ENCODE measurements around the gene RAET1G.
"Not testable (repeated sequence)": the region's sequence is repeated elsewhere in the genome, so short reads cannot be mapped to it uniquely, and the experiment has no call there.

DNA sequence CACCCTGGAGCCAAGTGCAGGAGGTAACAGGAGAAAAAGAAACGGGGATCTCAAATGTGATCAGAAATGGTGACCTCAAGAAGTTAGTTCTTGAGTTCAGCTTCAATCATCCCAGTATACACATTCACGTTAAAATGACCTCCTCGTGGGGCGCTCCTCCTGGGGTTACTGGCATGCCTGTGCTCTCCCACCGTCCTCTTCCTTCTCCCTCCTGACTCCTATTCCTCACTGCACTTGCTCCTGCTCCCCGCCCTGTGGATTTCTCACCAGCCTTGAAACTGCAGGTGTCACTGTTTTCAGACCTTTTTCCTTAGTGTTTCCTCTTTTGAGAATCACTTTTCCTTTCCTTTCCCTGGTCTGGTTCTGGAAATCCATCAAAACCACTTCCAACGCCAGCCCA is 23.7 kb upstream of the RAET1G start:
- TF ChIP-seq NRF1 (IDR thresholded peaks at IDR 0.05; ENCODE audit: low read depth, low read length); POLR2AphosphoS5 (IDR thresholded peaks at IDR 0.05; ENCODE audit: low read depth, low read length); EZH2phosphoT487 (IDR thresholded peaks at IDR 0.05; ENCODE audit: borderline replicate concordance, low read depth); CHD2 (IDR thresholded peaks at IDR 0.05; ENCODE audit: low read length, partially characterized antibody); SMC3 (IDR thresholded peaks at IDR 0.05; ENCODE audit: low read depth, low read length); RAD21 (IDR thresholded peaks at IDR 0.05; ENCODE audit: low read length); NFIC (IDR thresholded peaks at IDR 0.05; ENCODE audit: borderline replicate concordance); JUND (IDR thresholded peaks at IDR 0.05): not testable (repeated sequence)
- TF ChIP-seq, protein P1, sequence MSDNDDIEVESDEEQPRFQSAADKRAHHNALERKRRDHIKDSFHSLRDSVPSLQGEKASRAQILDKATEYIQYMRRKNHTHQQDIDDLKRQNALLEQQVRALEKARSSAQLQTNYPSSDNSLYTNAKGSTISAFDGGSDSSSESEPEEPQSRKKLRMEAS (IDR thresholded peaks at IDR 0.05; ENCODE audit: low read depth) = not testable (repeated sequence)
- TF ChIP-seq, protein P2, sequence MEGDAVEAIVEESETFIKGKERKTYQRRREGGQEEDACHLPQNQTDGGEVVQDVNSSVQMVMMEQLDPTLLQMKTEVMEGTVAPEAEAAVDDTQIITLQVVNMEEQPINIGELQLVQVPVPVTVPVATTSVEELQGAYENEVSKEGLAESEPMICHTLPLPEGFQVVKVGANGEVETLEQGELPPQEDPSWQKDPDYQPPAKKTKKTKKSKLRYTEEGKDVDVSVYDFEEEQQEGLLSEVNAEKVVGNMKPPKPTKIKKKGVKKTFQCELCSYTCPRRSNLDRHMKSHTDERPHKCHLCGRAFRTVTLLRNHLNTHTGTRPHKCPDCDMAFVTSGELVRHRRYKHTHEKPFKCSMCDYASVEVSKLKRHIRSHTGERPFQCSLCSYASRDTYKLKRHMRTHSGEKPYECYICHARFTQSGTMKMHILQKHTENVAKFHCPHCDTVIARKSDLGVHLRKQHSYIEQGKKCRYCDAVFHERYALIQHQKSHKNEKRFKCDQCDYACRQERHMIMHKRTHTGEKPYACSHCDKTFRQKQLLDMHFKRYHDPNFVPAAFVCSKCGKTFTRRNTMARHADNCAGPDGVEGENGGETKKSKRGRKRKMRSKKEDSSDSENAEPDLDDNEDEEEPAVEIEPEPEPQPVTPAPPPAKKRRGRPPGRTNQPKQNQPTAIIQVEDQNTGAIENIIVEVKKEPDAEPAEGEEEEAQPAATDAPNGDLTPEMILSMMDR (IDR thresholded peaks at IDR 0.05) = not testable (repeated sequence)
- TF ChIP-seq, protein P3, sequence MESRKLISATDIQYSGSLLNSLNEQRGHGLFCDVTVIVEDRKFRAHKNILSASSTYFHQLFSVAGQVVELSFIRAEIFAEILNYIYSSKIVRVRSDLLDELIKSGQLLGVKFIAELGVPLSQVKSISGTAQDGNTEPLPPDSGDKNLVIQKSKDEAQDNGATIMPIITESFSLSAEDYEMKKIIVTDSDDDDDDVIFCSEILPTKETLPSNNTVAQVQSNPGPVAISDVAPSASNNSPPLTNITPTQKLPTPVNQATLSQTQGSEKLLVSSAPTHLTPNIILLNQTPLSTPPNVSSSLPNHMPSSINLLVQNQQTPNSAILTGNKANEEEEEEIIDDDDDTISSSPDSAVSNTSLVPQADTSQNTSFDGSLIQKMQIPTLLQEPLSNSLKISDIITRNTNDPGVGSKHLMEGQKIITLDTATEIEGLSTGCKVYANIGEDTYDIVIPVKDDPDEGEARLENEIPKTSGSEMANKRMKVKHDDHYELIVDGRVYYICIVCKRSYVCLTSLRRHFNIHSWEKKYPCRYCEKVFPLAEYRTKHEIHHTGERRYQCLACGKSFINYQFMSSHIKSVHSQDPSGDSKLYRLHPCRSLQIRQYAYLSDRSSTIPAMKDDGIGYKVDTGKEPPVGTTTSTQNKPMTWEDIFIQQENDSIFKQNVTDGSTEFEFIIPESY (IDR thresholded peaks at IDR 0.05; ENCODE audit: borderline replicate concordance, low read depth) = not testable (repeated sequence)
- TF ChIP-seq, protein P4, sequence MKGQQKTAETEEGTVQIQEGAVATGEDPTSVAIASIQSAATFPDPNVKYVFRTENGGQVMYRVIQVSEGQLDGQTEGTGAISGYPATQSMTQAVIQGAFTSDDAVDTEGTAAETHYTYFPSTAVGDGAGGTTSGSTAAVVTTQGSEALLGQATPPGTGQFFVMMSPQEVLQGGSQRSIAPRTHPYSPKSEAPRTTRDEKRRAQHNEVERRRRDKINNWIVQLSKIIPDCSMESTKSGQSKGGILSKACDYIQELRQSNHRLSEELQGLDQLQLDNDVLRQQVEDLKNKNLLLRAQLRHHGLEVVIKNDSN (IDR thresholded peaks at IDR 0.05; ENCODE audit: borderline replicate concordance, low read depth) = not testable (repeated sequence)

All from SK-N-SH (cell line).